Neural cell (in vitro differentiated cells): ENCODE results near the gene SGK2. TPM values are rescaled to one million over a fixed set of nuclear protein-coding genes. Genes with fewer than 3 reads are reported as not detected.

Source experiments
- H2AFZ ChIP-seq: fragments of 200-600, 300-800 bp; sonication (generic), shearing (Covaris generic); 2 replicates; pipeline ENCODE4 v1.6.0; 2014; ENCODE audit warnings: low read depth, mild to moderate bottlenecking, antibody characterized with exemption, low read length, moderate library complexity
- H3F3A ChIP-seq: fragments of 200-600 bp; shearing (Covaris generic); 2 replicates; pipeline ENCODE4 v1.6.1; 2016; ENCODE audit warnings: mild to moderate bottlenecking, moderate library complexity, mixed read lengths, antibody characterized with exemption, low read length; ENCODE audit not compliant: insufficient read depth, poor library complexity, severe bottlenecking
- H3K27ac ChIP-seq: fragments of 200-600, 300-800 bp; sonication (generic), shearing (Covaris generic); 2 replicates; pipeline ENCODE4 v1.5.1; 2014; ENCODE audit warnings: mild to moderate bottlenecking, low read length, moderate library complexity
- H3K27me3 ChIP-seq: fragments of 300-800, 200-600 bp; sonication (generic), shearing (Covaris generic); 2 replicates; pipeline ENCODE4 v1.6.0; 2014; ENCODE audit warnings: mild to moderate bottlenecking, low read depth, low read length, moderate library complexity; ENCODE audit not compliant: insufficient read depth
- H3K36me3 ChIP-seq: fragments of 300-800, 200-600 bp; sonication (generic), shearing (Covaris generic); 2 replicates; pipeline ENCODE4 v1.5.1; 2014; ENCODE audit warnings: mild to moderate bottlenecking, antibody characterized with exemption, low read length, moderate library complexity; ENCODE audit not compliant: insufficient read depth
- H3K4me2 ChIP-seq: fragments of 300-800, 200-600 bp; sonication (generic), shearing (Covaris generic); 2 replicates; pipeline ENCODE4 v1.6.0; 2014; ENCODE audit warnings: mild to moderate bottlenecking, low read length
- H3K4me3 ChIP-seq: fragments of 300-800, 200-600 bp; sonication (generic), shearing (Covaris generic); 2 replicates; pipeline ENCODE4 v1.5.1; 2014; ENCODE audit warnings: mild to moderate bottlenecking, low read length, moderate library complexity
- H3K79me2 ChIP-seq: fragments of 200-600 bp; shearing (Covaris generic); replicated peaks from 2 replicates; pipeline ENCODE4 v1.6.0; 2014; ENCODE audit warnings: mild to moderate bottlenecking, low read length, moderate library complexity; ENCODE audit not compliant: insufficient read depth
- H3K9ac ChIP-seq: fragments of 300-800, 200-600 bp; sonication (generic), shearing (Covaris generic); 2 replicates; pipeline ENCODE4 v1.6.1; 2016; ENCODE audit warnings: mild to moderate bottlenecking, low read length, mixed read lengths
- H3K9me2 ChIP-seq: fragments of 200-600 bp; shearing (Covaris generic); 2 replicates; pipeline ENCODE4 v1.6.1; 2016; ENCODE audit warnings: mild to moderate bottlenecking, low read length, mixed read lengths; ENCODE audit not compliant: insufficient read depth
- H3K9me3 ChIP-seq: fragments of 200-600, 300-800 bp; sonication (generic), shearing (Covaris generic); 2 replicates; pipeline ENCODE4 v1.6.1; 2016; ENCODE audit warnings: mild to moderate bottlenecking, mixed run types, low read length, moderate library complexity, mixed read lengths
- H4K20me1 ChIP-seq: fragments of 200-600 bp; shearing (Covaris generic); 2 replicates; pipeline ENCODE4 v1.6.1; 2016; ENCODE audit warnings: mild to moderate bottlenecking, mixed run types; ENCODE audit not compliant: insufficient read depth
- CTCF ChIP-seq: fragments of 450-650 bp; IDR thresholded peaks from 2 replicates; pipeline ENCODE4 v1.5.1; 2014; ENCODE audit warnings: antibody characterized with exemption, mild to moderate bottlenecking, moderate library complexity; ENCODE audit not compliant: poor library complexity, severe bottlenecking
- EP300 ChIP-seq: fragments of 450-650 bp; conservative IDR thresholded peaks from 2 replicates; pipeline ENCODE4 v1.6.1; 2014; ENCODE audit warnings: antibody characterized with exemption, mild to moderate bottlenecking, moderate library complexity; ENCODE audit not compliant: poor library complexity, severe bottlenecking
- EZH2 ChIP-seq: fragments of 200-600, 300-800 bp; shearing (Covaris generic), sonication (generic); IDR thresholded peaks from 2 replicates; pipeline ENCODE4 v1.6.1; 2014; ENCODE audit warnings: antibody characterized with exemption, low read length, borderline replicate concordance, mild to moderate bottlenecking; ENCODE audit not compliant: insufficient read depth, poor library complexity, severe bottlenecking
- MXI1 ChIP-seq: fragments of 450-650 bp; conservative IDR thresholded peaks from 2 replicates; pipeline ENCODE4 v1.6.1; 2014; ENCODE audit warnings: antibody characterized with exemption, mild to moderate bottlenecking; ENCODE audit not compliant: poor library complexity, severe bottlenecking
- POLR2AphosphoS5 ChIP-seq: IDR thresholded peaks from 2 replicates; pipeline ENCODE4 v1.6.1; 2012
- RAD21 ChIP-seq: fragments of 450-650 bp; conservative IDR thresholded peaks from 2 replicates; pipeline ENCODE4 v1.6.1; 2014; ENCODE audit warnings: antibody characterized with exemption, mild to moderate bottlenecking, moderate library complexity
- REST ChIP-seq: IDR thresholded peaks from 2 replicates; pipeline ENCODE4 v1.6.1; 2012; ENCODE audit warnings: borderline replicate concordance
- SMC3 ChIP-seq: fragments of 450-650 bp; conservative IDR thresholded peaks from 2 replicates; pipeline ENCODE4 v1.6.1; 2014; ENCODE audit warnings: antibody characterized with exemption, mild to moderate bottlenecking, moderate library complexity; ENCODE audit not compliant: poor library complexity
- TAF1 ChIP-seq: IDR thresholded peaks from 2 replicates; pipeline ENCODE4 v1.6.1; 2012; ENCODE audit warnings: low read depth
- polyA plus RNA-seq: library from polyadenylated mRNA; depleted of rRNA; stranded (reverse); fragments of >200 nt; gene quantifications from 2 replicates; pipeline ENCODE4 v1.2.3, GENCODE V29; 2014

The SGK2 gene
- polyA plus RNA-seq, 1 donor from 2014 or later = 0.81 TPM

GRCh38 chr20:43532416-43533055, 26.3 kb upstream of the SGK2 start:
- H3K9me2 ChIP-seq = no peaks in the 10 kb centered on the region
- H3K9me3 ChIP-seq = no peaks in the 10 kb centered on the region
- no peak overlapping the region for H3K4me2 ChIP-seq
- no peaks in the 10 kb centered on the region for H4K20me1 ChIP-seq
- no peaks in the 10 kb centered on the region for H3K79me2 ChIP-seq
- H3K4me3 ChIP-seq = no peak overlapping the region
- H3K27me3 ChIP-seq = no peaks in the 10 kb centered on the region
- H3F3A ChIP-seq = no peaks in the 10 kb centered on the region
- H3K9ac ChIP-seq = no peak overlapping the region
- H3K36me3 ChIP-seq = no peaks in the 10 kb centered on the region
- H2AFZ ChIP-seq = no peak overlapping the region
- H3K27ac ChIP-seq = no peak overlapping the region
- TF ChIP-seq EZH2 = no peak
- no peak for TF ChIP-seq MXI1
- TF ChIP-seq RAD21 = no peak
- no peak for TF ChIP-seq EP300
- TF ChIP-seq TAF1 = no peak
- no peak for TF ChIP-seq POLR2AphosphoS5
- no peak for TF ChIP-seq CTCF
- no peak for TF ChIP-seq SMC3

- Histone ChIP-seq H3K27ac (no peak overlapping the region), H2AFZ (no peak overlapping the region), H3K4me2 (no peak overlapping the region), H3F3A (no peaks in the 10 kb centered on the region), H4K20me1 (no peaks in the 10 kb centered on the region), H3K36me3 (no peaks in the 10 kb centered on the region), H3K9me2 (no peaks in the 10 kb centered on the region), H3K79me2 (no peaks in the 10 kb centered on the region), H3K4me3 (no peak overlapping the region), H3K27me3 (no peaks in the 10 kb centered on the region), H3K9me3 (no peaks in the 10 kb centered on the region), H3K9ac (no peak overlapping the region)
- TF ChIP-seq EZH2 (no peak), CTCF (no peak), RAD21 (no peak), SMC3 (no peak), TAF1 (no peak), MXI1 (no peak), POLR2AphosphoS5 (no peak), REST (no peak), EP300 (no peak)
These were observed 25.8 kb upstream of the SGK2 start for GRCh38 chr20:43533060-43533459.
